ENCODE results near the gene TCERG1L.
"Not testable (repeated sequence)": the region's sequence is repeated elsewhere in the genome, so short reads cannot be mapped to it uniquely, and the experiment has no call there.

The TCERG1L gene

DNA sequence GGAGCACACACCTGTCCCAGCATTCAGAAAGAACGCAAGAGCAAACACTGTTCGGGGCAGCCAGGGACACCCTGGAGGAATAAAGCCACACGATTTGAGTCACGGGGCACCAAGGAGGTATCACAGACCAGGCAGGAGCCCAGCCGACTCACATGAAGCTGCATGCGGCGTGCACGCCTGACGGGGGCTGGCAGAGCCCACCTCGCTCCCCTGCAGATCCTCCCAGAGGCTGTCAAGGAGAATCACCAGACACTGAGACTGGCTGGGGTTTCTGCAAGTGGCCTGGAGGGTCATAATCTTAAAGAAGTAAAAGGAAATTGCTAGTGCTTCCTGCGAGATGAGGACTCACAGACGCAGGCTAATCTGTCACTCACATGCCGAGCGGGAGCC, 61.6 kb downstream of the TCERG1L start:
- no peak for DNase-seq (ENCODE audit: low read depth, low spot score)

DNA sequence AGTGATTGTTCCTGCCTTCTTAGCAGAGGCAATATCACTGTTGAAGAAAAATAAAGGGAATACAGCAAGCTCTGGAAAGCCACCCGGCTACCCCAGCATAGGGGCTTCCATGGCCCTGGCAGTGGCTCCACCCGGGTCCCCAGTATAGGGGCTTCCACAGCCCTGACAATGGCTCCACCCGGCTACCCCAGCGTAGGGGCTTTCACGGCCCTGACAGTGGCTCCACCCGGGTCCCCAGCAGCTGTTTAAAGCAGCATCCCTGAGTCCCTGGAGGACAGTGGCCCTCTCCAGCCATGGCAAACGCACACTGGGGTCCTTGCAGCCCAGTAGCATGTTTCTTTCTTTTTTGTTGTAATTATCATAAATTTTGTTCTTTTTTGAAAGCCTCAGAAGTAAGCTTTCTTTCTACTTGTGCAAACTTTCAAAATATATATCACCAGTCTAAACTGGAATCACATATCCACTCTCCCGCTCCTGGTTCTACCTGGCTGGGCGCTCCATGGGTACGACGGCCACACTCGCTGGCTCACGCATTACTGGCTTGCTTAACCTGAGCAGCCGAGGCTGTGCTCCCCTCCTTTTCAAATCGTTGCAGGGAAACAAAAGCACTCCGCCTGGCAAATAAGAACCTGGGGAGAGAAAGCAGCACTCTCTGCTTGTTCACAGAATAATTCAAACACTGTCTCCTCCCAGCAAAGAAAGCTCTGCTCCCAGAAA, 62.1 kb downstream of the TCERG1L start:
- DNase-seq (ENCODE audit: low read depth, low spot score) = no peak

DNA sequence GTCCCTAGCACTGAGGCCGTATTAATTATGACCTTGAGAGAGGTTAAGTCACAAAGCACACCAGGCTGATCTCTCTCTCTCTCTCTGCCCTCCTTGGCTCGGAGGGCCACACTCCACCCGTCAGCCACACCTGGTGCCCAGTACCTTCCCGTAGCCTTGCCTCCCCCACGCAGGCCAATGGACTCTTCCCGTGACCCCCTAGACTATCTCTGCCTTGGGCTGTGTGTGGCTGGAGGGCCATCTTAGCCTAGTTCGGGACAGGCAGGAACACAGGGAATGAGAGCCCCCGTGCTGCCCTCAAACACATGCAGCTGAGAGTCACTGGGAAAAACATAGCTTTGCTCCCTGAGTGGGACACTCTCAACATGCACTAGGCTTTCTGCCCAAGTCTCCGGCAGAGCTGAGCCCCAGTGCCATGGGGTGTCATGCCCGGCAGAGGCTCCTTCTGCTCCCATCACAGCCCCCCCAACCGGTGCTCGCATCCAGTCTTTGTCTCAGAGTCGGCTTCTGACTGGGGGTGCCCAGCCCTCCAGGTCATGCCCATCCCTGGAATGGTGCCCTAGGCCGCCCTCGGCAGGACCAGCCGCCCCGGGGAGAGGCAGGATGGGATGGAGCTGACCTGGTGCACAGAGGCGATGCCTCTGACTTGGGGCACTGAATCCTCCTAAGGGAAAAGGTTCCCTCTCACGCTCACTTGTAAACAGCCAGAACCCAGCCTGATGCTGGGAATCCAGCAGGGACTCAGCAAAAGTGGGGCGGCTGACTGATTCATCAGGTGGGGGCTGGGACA, 63.0 kb downstream of the TCERG1L start:
- DNase-seq (ENCODE audit: low read depth, low spot score) = no peak

DNA sequence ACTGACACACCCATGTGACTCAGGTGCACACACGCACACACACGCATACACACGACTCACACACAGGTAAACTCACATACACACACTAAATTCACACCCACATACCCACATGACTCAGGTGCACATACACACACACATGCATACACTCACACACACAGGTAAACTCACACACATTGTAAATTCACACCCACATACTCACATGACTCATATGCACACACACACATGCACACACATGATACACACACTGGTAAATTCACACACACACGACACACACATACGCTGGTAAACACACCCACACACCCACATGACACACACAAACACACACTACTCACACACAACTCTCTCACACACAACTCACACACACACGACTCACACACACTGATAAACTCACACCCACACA, 63.6 kb downstream of the TCERG1L start:
- DNase-seq (ENCODE audit: low read depth, low spot score) = no peak

DNA sequence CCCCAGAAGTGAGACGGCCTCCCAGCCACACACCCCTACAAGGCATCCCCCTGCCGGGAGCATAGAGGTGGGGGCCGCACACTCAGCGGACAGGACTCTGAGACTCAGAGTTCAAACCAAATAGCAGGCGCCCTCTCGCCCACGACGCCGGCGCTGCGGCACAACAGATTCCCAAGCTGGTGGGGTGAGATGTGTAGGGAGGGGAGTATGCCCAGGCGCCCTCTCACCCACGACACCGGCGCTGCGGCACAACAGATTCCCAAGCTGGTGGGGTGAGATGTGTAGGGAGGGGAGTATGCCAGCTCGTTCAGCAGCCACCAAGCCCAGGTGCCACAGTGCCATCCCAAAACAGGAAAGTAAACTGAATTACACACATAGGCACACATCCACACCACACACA, 64.7 kb downstream of the TCERG1L start:
- DNase-seq (ENCODE audit: low read depth, low spot score) = no peak

DNA sequence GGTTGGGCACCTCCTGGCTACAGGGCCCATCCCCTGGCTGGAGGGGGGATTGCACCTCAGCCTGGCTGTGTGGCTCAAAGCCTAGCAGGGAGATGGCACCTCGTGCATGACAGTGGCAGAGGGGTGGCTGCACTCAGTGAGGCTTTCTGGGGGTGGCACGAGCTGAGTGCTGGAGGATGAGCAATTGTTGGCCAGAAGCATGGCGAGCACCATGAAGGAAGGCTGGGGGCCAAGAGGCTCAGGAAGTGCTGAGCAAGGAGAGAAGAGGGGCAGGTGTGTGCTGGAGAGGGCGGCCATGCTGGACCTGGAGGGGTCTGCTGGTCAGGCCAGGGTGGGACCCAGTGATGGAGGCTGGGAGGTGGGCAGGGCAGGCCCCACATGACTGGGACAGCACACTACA, 65.4 kb downstream of the TCERG1L start:
- DNase-seq (ENCODE audit: low read depth, low spot score) = no peak

DNA sequence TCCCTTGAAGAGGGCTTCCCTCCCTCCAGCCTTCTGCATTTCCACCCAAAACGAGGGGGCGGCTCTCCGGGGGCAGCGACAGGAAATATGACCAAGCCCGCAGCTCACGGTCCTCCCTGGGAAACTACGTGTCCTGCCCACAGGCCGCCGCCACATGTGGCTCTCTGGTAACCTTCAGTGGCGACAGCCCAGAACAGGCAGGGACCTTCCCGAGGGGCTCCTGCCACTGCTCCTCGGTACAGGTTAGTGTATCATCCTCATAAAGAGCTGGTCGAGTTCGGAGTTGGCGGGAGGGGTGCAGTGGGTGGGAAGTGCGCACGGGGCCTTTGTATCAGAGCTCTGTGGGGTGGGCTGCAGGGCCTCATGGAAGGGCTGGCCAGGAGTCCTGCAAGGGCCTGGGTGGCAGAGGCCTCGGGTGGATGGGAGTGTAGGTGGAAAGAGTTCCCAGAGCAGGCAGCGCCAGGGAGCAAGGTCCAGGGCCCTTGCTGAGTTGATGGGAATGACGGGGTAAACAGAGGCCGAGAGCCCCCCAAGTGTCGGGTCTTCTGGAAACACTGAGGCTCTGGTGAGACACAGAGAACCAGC, 66.0 kb downstream of the TCERG1L start:
- DNase-seq (ENCODE audit: low read depth, low spot score) = no peak

DNA sequence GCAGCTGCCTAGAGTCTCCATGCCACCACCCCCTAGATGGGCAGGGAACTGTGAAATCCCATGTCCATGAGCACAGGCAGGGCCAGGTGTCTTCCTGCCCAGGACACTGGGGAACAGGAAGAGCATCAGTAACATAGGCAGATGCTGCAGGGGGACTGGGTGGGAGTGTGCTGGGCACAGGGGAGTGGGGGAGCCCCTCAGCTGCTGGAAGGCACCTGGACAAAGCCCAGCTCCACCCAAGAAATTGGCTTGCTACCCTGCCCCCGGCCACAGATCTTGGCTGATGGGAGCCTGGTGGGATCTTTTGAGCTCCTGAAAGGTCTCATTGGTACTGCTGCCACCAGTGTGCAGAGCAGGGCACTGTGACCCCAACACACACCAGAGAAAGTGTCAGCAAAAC, 66.7 kb downstream of the TCERG1L start:
- DNase-seq (ENCODE audit: low read depth, low spot score) = no peak

DNA sequence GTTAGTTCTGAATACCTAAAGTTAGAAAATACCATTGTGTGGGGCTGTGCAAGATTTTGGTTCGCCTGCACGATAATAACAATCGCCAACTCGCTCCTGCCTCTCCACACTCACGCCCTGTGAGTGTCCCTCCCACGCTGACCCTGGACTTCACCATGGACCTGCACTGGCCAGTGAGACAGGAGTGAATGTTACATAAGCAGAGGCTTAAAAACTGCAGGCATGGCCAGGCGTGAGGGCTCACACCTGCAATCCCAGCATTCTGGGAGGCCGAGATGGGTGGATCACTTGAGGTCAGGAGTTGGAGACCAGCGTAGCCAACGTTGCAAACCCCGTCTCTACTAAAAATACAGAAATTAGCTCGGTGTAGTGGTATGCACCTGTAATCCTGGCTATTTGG, 68.4 kb downstream of the TCERG1L start:
- no peak for DNase-seq (ENCODE audit: low read depth, low spot score)

DNA sequence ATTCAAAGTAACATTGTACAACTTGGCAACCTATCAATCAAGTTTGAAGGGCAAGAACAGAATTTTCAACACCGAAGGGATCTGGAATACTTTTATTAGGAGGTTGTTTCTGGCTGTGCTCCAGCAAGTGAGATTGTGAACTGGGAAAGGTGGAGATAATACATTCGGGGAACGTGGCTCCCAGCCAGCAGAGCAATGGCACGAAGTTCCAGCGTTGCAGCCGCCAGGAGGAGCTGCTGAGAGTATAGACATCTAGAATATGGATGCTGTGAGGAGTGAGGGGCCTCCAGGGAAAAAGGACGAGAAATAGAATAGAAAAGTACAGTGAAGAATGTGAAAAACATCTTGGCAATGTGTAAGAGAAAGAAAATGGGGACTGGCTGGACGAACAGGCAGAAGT, 69.5 kb downstream of the TCERG1L start:
- no peak for DNase-seq (ENCODE audit: low read depth, low spot score)

DNA sequence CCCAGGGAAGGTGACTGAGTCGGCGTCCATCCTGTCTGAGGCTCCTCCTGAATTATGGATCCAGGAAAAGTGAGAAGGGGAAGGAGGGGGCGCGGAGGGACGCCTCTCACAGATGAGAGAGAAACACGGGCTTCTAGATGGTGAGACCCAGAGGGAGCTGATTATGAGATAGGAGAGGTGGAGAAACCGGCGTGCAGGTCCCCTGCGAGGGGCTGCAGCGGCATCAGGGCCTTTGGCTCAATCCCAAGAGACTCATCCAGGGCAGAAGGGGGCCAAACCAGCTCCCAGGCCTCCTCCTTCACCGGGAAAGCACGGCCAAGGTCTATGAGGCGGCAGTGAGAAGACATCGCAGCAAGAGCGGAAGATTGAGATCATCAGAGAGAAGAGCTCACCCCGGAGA, 70.8 kb downstream of the TCERG1L start:
- no peak for DNase-seq (ENCODE audit: low read depth, low spot score)

DNA sequence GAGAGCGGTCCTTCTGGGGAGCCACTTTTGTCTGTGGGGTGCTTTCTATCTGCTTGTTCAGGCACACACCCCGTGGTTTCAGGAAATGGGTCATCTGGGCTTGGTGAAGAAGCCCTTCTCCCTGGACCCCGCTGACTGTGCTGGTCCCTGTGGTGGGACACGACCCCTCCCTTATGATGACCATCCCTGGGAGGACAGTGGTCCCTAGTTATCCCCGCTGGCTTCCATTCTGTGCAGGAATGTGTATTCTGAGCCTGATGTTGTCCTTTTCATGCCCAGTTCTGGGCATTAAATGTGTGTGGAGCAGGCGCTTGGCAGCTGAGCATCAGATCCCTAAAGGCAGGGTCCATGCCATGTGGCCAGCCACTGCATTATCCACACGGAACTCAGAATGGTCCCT, 71.6 kb downstream of the TCERG1L start:
- DNase-seq (ENCODE audit: low read depth, low spot score) = no peak

DNA sequence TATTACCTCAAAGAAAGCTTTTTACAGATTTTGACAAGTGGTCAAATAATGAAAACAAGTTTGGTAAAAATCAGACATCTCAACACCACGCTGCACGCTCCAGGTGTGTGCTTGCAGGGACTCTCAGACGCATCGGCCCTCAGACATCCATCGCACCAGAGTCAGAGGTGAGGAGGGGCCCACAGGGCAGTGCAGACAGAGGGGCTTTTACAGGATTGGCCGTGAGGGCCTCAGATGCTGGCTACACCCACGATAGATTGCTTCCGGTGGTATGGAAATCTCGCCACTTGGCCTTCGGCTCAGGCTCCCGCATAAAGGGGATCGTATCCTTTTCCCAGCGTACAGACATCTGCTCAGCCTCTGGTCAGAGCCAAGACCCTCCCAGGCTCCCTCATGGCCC, 72.1 kb downstream of the TCERG1L start:
- DNase-seq (ENCODE audit: low read depth, low spot score) = no peak

DNA sequence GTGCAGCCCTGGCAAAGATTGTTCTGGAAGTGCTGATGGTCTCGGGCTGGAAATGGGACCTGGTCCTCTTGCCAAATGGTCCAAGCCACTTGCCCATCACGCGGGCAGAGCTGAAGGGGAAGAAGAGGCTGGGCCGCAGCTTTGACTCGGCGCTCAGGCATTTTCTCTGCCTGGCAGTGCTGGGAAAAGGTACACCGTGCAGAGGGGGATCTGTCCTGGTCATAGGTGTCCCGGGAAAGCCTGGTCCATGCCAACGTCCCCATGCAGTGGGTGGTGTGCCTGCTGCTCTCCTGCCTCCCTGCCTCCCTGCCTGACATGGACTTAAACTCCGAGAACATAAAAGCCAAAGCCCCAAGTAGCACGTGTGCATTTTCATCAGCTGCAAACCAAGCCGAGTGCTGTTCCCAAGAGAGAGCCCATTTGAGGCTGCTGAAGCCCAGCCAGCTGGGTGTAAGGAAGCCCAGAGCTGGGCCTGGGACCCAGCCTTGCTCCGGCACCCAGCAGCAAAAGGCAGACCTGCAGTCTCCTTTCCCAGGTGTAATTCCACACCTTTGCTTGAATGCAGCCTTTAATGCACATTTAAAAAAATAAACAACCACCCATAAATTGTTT, 72.7 kb downstream of the TCERG1L start:
- no peak for DNase-seq (ENCODE audit: low read depth, low spot score)

DNA sequence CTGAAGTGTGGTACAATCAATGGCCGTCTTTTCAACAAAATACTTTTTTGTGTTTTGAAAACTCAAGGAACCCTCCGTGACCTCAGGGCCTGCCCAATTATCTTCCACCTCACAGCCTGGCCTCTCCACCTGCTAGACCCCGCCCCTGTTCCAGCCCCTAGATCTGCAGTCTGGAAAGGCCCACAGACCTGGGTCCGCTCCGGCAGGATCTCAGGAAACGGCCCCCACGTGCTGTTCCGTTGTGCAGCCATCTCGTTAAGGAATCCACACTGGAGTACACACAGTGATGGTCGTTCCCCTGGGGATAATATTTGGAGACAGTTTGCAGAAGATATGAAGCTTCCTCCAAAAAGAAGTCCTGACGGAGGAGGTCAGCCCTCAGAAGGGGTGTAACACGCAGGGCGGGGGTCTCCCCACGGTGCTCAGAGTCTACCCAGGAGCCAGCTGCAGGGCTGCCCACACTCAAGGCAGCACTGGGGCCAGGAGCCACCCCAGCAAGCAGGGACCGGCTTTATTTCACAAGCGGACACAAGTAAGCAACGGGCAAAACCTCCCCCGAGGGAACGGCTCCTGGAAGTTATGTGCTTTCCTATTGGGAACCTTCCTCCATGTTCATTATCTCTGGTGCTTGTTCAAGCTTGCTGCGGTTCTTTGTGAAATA, 73.4 kb downstream of the TCERG1L start:
- DNase-seq (ENCODE audit: low read depth, low spot score) = no peak

DNA sequence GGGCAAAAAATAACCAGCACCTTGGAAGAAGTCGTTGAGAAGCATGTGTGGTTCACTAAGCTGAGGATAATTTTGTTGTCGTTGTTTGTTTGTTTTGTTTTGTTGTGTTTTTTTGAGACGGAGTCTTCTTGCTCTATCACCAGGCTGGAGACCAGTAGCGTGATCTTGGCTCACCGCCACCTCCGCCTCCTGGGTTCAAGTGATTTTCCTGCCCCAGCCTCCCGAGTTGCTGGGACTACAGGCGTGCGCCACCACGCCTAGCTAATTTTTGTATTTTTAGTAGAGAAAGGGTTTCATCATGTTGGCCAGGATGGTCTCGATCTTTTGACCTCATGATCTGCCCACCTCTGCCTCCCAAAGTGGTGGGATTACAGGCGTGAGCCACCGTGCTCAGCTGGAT, 76.9 kb downstream of the TCERG1L start:
- not testable (repeated sequence) for DNase-seq (ENCODE audit: low read depth, low spot score)

DNA sequence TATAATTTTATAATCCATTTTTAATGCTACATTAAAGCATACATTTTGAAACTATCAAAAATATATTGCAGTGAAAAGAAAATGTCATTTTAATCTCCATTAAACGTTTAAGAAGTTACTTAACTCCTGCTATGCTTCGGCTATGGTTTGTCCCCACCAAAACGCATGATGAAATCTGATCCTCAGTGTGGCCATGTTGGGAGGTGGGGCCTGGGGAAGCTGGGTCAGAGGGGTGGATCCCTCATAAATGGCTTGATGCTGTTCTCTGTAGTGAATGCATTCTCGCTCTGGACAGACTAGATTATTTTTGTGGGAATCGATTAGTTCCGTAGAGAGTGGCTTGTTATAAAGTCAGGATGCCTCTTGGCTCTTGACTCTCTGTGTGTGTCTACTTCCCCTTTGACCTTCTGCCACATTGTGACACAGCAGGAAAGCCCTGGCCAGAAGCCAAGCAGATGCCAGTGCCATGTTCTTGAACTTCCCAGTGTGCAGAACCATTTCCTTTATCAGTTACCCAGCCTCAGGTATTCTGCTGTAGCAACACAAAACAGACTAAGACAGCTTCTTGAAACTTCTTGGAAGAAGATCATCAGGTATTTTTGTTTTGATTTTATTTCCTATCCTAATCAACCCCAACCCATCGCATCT, 77.8 kb downstream of the TCERG1L start:
- DNase-seq (ENCODE audit: low read depth, low spot score) = no peak

DNA sequence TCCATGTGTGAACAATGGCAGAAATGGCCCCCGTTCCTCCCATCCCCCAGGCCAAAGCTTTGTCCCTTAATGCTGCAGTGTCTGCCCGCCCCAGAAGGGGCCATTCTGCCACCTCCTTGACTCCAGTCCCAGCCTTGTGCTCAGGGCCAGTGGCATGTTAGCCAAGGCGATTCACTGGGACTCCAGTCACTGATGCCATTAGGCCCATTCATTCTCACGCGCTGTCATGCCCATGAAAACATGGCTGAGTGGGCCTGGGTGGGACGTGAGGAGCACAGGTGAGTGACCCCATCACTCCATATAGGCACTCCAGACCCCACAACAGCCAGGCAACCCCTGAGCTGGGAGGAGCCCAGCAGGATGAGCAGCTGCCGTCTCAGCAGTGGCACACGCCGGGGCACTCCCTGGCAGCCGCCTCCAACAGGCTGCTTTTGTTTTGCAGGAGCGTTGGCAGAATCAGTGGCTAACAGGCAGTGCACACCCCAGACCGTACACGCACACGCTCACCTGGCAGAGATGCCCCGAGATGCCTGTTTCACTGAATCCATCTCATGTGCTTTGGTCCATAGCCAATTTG, 79.5 kb downstream of the TCERG1L start:
- no peak for DNase-seq (ENCODE audit: low read depth, low spot score)

DNA sequence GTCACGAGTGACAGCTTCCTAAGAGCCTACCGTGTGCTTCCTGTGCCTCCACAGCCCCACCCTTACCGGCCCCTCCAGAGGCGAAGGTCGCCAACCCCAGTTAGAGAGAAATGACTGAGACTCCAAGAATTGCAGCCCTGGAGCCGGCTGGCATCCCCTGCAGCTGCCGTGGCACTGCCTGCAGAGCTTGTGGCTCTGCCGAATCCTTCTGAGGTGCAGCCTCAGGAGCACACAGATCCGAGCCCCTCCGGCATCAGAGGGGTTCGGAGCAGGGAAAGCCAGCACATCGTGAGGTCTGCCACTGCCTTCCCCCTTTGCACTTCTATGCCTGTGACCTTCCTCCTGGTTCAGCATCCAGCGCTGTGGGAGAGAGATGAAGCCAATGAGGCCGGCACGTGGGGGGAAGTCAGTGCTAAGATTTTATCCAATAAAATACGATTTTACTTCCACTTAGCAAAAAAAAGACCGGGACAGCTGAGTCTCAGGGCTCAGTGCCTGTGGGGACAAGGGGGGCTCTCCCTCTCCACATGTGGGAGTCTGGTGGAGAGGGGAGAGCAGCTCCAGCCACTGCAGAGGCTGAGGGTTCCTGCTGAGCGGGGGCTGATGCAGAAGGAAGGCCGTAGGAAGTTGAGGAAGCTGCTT, 80.1 kb downstream of the TCERG1L start:
- no peak for DNase-seq (ENCODE audit: low read depth, low spot score)

DNA sequence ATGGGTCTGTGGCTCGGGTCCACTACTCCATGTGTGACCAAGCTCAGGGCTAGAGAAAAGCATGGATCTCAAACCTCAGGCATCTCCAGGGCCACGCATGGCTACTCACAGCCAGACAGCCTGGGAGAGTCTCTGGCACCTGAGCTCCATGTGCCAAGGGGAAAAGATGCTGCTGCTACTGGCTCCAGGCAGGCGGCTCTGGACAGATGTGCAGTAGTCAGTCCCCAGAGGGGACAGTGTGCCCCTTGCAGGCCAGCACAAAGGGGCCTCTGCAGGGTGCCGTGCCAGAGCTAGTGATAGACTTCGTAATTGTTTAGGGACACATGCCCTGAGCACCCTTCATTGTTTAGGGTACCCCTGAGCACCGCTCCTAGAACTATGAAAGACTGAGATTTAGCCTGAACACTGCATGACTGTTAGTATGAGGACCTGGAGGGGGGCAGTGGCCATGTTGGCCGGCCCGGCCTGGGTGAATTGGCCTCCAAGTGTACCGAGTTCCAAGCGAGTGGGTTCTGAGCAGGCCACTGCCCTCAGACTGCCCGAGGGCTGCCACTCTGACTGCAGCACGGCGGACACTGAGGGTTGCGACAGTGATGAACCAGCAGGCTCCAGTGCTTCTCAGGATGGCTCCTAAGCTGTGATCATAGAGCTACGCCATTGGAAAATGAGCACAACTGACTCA, 80.7 kb downstream of the TCERG1L start:
- no peak for DNase-seq (ENCODE audit: low read depth, low spot score)
